Liver (tissue), 9 donors: ENCODE results near the gene REXO1. TPM values are rescaled to one million over a fixed set of nuclear protein-coding genes. Genes with fewer than 3 reads are reported as not detected.

Source experiments
- DNase-seq: peaks from one replicate; pipeline ENCODE4 v3.0.0-alpha.2; 2017; ENCODE audit warnings: low spot score
- H3K27ac ChIP-seq, 2 donors: one replicate each; pipeline ENCODE4 v1.7.0; 2013; ENCODE audit warnings: inconsistent platforms in 2 of 2, low read length in 2 of 2, control low read depth in 1 of 2, low read depth in 1 of 2, mild to moderate bottlenecking in 1 of 2
- H3K27me3 ChIP-seq, 4 donors: one replicate each; pipeline versions ENCODE4 v1.6.1 to v1.7.0; 2013; ENCODE audit warnings: low read length in 3 of 4, inconsistent platforms in 1 of 4, mild to moderate bottlenecking in 1 of 4, moderate library complexity in 1 of 4; ENCODE audit not compliant: control insufficient read depth in 4 of 4, insufficient read depth in 4 of 4
- H3K36me3 ChIP-seq, 4 donors: one replicate each; pipeline versions ENCODE4 v1.6.1 to v1.7.0; 2013; ENCODE audit warnings: low read length in 3 of 4, mild to moderate bottlenecking in 3 of 4, low read depth in 1 of 4, moderate library complexity in 1 of 4; ENCODE audit not compliant: control insufficient read depth in 4 of 4, insufficient read depth in 3 of 4
- H3K4me1 ChIP-seq, 4 donors: one replicate each; pipeline versions ENCODE4 v1.6.1 to v1.7.0; 2013; ENCODE audit warnings: low read length in 3 of 4, mild to moderate bottlenecking in 3 of 4, moderate library complexity in 1 of 4; ENCODE audit not compliant: control insufficient read depth in 4 of 4, insufficient read depth in 4 of 4
- H3K4me3 ChIP-seq, 3 donors: one replicate each; pipeline versions ENCODE4 v1.6.1 to v1.7.0; 2013; ENCODE audit warnings: low read length in 3 of 3, control low read depth in 1 of 3, low read depth in 1 of 3, mild to moderate bottlenecking in 1 of 3
- H3K9ac ChIP-seq, 2 donors: one replicate each; pipeline ENCODE4 v1.7.0; 2013; ENCODE audit warnings: low read length in 2 of 2, mild to moderate bottlenecking in 2 of 2, moderate library complexity in 2 of 2, control low read depth in 1 of 2, low read depth in 1 of 2
- H3K9me3 ChIP-seq, 4 donors: one replicate each; pipeline versions ENCODE4 v1.6.1 to v1.7.0; 2013; ENCODE audit warnings: low read length in 3 of 4; ENCODE audit not compliant: control insufficient read depth in 4 of 4
- ATF3 ChIP-seq: IDR thresholded peaks from 2 replicates; pipeline ENCODE4 v1.6.1; 2016; ENCODE audit warnings: antibody characterized with exemption
- CTCF ChIP-seq: fragments of 150-350 bp; IDR thresholded peaks from 2 replicates; pipeline ENCODE4 v1.5.1; 2017; ENCODE audit warnings: improper control_type of control experiment, low read depth, low read length; ENCODE audit not compliant: missing input control
- EGR1 ChIP-seq, 2 donors: IDR thresholded peaks; 2 replicates each; pipeline ENCODE4 v1.6.1; 2016 to 2018; ENCODE audit warnings: antibody characterized with exemption in 2 of 2, low read depth in 2 of 2
- FOXA1 ChIP-seq: IDR thresholded peaks from 2 replicates; pipeline ENCODE4 v1.6.1; 2016; ENCODE audit warnings: antibody characterized with exemption
- FOXA2 ChIP-seq: IDR thresholded peaks from 2 replicates; pipeline ENCODE4 v1.6.1; 2016; ENCODE audit warnings: antibody characterized with exemption
- GABPA ChIP-seq, 2 donors: IDR thresholded peaks in 1 of 2; conservative IDR thresholded peaks in 1 of 2; 2 replicates each; pipeline ENCODE4 v1.6.1; 2016; ENCODE audit warnings: antibody characterized with exemption in 2 of 2, mild to moderate bottlenecking in 1 of 2, moderate library complexity in 1 of 2
- HNF4A ChIP-seq, 2 donors: conservative IDR thresholded peaks; 2 replicates each; pipeline ENCODE4 v1.6.1; 2016; ENCODE audit warnings: antibody characterized with exemption in 2 of 2, mild to moderate bottlenecking in 2 of 2
- HNF4G ChIP-seq: IDR thresholded peaks from 2 replicates; pipeline ENCODE4 v1.6.1; 2016; ENCODE audit warnings: antibody characterized with exemption
- JUND ChIP-seq, 2 donors: IDR thresholded peaks; 2 replicates each; pipeline ENCODE4 v1.6.1; 2016; ENCODE audit warnings: antibody characterized with exemption in 2 of 2
- MAX ChIP-seq: IDR thresholded peaks from 2 replicates; pipeline ENCODE4 v1.6.1; 2016; ENCODE audit warnings: antibody characterized with exemption
- NR2F2 ChIP-seq: IDR thresholded peaks from 2 replicates; pipeline ENCODE4 v1.6.1; 2016; ENCODE audit warnings: antibody characterized with exemption
- RAD21 ChIP-seq, 2 donors: IDR thresholded peaks; 2 replicates each; pipeline ENCODE4 v1.6.1; 2016; ENCODE audit warnings: antibody characterized with exemption in 2 of 2, mild to moderate bottlenecking in 2 of 2
- REST ChIP-seq: IDR thresholded peaks from 2 replicates; pipeline ENCODE4 v1.6.1; 2016; ENCODE audit warnings: antibody characterized with exemption, mild to moderate bottlenecking
- RXRA ChIP-seq, 2 donors: IDR thresholded peaks; 2 replicates each; pipeline ENCODE4 v1.6.1; 2017 to 2018; ENCODE audit warnings: antibody characterized with exemption in 2 of 2, mild to moderate bottlenecking in 1 of 2
- TAF1 ChIP-seq: conservative IDR thresholded peaks from 2 replicates; pipeline ENCODE4 v1.6.1; 2016; ENCODE audit warnings: antibody characterized with exemption, mild to moderate bottlenecking
- YY1 ChIP-seq: IDR thresholded peaks from 2 replicates; pipeline ENCODE4 v1.6.1; 2016; ENCODE audit warnings: antibody characterized with exemption, mild to moderate bottlenecking
- ZBTB33 ChIP-seq: IDR thresholded peaks from 2 replicates; pipeline ENCODE4 v1.6.1; 2016; ENCODE audit warnings: antibody characterized with exemption
- WGBS: extraction: QIAGEN DNeasy Blood & Tissue Kit; methylation state at CpG from one replicate; pipeline ENCODE4 v1.1.7; 2013; 5-methylcytosine and 5-hydroxymethylcytosine counted together
- polyA plus RNA-seq, 2 donors: library from polyadenylated mRNA; stranded (reverse) in 1 of 2; unstranded in 1 of 2; fragments of 200-250 nt in 1 of 2; fragments of >200 nt in 1 of 2; fragmentation: Nextera tagmentation in 1 of 2; extraction: Ambion mirVana in 1 of 2; gene quantifications; one replicate each; pipeline versions ENCODE4 v1.2.1 to v1.2.3, GENCODE V29; 2013 to 2015
- total RNA-seq, 2 donors: library from RNA; depleted of rRNA; stranded (reverse); fragments of >200 nt; gene quantifications; one replicate each; pipeline ENCODE4 v1.2.3, GENCODE V29; 2014
- donor health status: healthy.
- donor health status: healthy.
- donor health status: healthy.
- donor health status: healthy.
- donor health status: healthy.

The REXO1 gene
- total and polyA plus RNA-seq, 4 donors = 2.0 to 11.5 (median 9.2) TPM

- H3K9ac ChIP-seq = no peak overlapping the region
- no peaks in the 10 kb centered on the region for H3K9me3 ChIP-seq
- no peaks in the 10 kb centered on the region for H3K36me3 ChIP-seq
- whole genome bisulfite sequencing = 87% methylated on average over 11 of the region's 11 CpGs
- H3K4me1 ChIP-seq = peaks cover 9 to 69% (median 58%) of the 10 kb centered on the region in 4 donors
- H3K4me3 ChIP-seq = no peak overlapping the region
- H3K27me3 ChIP-seq = no peaks in the 10 kb centered on the region
- H3K27ac ChIP-seq = no peak overlapping the region
- DNase-seq = no peak
- TF ChIP-seq HNF4G = no peak
- no peak for TF ChIP-seq RAD21 (IDR thresholded peaks at IDR 0.05)
- TF ChIP-seq FOXA1 = no peak
- TF ChIP-seq JUND (IDR thresholded peaks at IDR 0.05) = no peak
- no peak for TF ChIP-seq ATF3
- no peak for TF ChIP-seq YY1
- TF ChIP-seq EGR1 (IDR thresholded peaks at IDR 0.05; ENCODE audit: low read depth in 2 of 2) = no peak
- no peak for TF ChIP-seq MAX
- no peak for TF ChIP-seq TAF1
- no peak for TF ChIP-seq NR2F2
- no peak for TF ChIP-seq GABPA (IDR thresholded peaks at IDR 0.05 in 1 of 2, conservative IDR thresholded peaks at IDR 0.05 in 1 of 2)
- no peak for TF ChIP-seq HNF4A (conservative IDR thresholded peaks at IDR 0.05)
- no peak for TF ChIP-seq FOXA2
- no peak for TF ChIP-seq CTCF
- no peak for TF ChIP-seq REST
- TF ChIP-seq ZBTB33 = no peak
Observed at GRCh38 chr19:1845642-1846041, 2.6 kb downstream of the REXO1 start.

GRCh38 chr19:1845125-1845515 is 3.2 kb downstream of the REXO1 start:
- Histone ChIP-seq H3K36me3 (no peaks in the 10 kb centered on the region), H3K9me3 (no peaks in the 10 kb centered on the region), H3K4me1 (peaks cover 14 to 74% (median 63%) of the 10 kb centered on the region in 4 donors), H3K27me3 (no peaks in the 10 kb centered on the region), H3K27ac (no peak overlapping the region), H3K4me3 (no peak overlapping the region), H3K9ac (no peak overlapping the region)
- 92% methylated on average over 16 of the region's 16 CpGs for WGBS
- DNase-seq = no peak
- TF ChIP-seq EGR1 (IDR thresholded peaks at IDR 0.05; ENCODE audit: low read depth in 2 of 2) = no peak
- TF ChIP-seq REST = no peak
- no peak for TF ChIP-seq GABPA (IDR thresholded peaks at IDR 0.05 in 1 of 2, conservative IDR thresholded peaks at IDR 0.05 in 1 of 2)
- no peak for TF ChIP-seq HNF4A (conservative IDR thresholded peaks at IDR 0.05)
- TF ChIP-seq RXRA (IDR thresholded peaks at IDR 0.05) = no peak
- no peak for TF ChIP-seq FOXA1
- no peak for TF ChIP-seq TAF1
